Psoas muscle (tissue), 8 donors: ENCODE results near the gene CUBN. TPM values are rescaled to one million over a fixed set of nuclear protein-coding genes. Genes with fewer than 3 reads are reported as not detected.

ENCODE experiments used
- ATAC-seq, 4 donors: fragments of 200-7000 bp; cut with Tn5 transposase; one replicate each; pipeline ENCODE4 v1.9.1; 2020; ENCODE audit warnings: moderate library complexity in 3 of 4, mild to moderate bottlenecking in 2 of 4
- DNase-seq, 2 donors: peaks; one replicate each; pipeline ENCODE4 v3.0.0-alpha.2; 2020
- H3K27ac ChIP-seq: fragments of 200-600 bp; one replicate; pipeline ENCODE4 v1.8.0; 2022
- H3K27me3 ChIP-seq, 3 donors: fragments of 200-600 bp in 1 of 3; one replicate each; pipeline versions ENCODE4 v1.6.1 to v1.8.0; 2013 to 2022; ENCODE audit warnings: low read length in 2 of 3, mild to moderate bottlenecking in 2 of 3, moderate library complexity in 1 of 3; ENCODE audit not compliant: insufficient read depth in 3 of 3
- H3K36me3 ChIP-seq, 2 donors: fragments of 200-600 bp in 1 of 2; one replicate each; pipeline versions ENCODE4 v1.6.1 to v1.8.0; 2013 to 2022; ENCODE audit warnings: low read depth in 1 of 2, mild to moderate bottlenecking in 1 of 2, moderate library complexity in 1 of 2; ENCODE audit not compliant: insufficient read depth in 1 of 2
- H3K4me1 ChIP-seq: fragments of 200-600 bp; one replicate; pipeline ENCODE4 v1.8.0; 2022
- H3K4me3 ChIP-seq: fragments of 200-600 bp; one replicate; pipeline ENCODE4 v1.8.0; 2022; ENCODE audit warnings: mild to moderate bottlenecking
- H3K9me3 ChIP-seq: fragments of 200-600 bp; one replicate; pipeline ENCODE4 v1.8.0; 2022
- CTCF ChIP-seq: fragments of 200-600 bp; IDR thresholded peaks from one replicate; pipeline ENCODE4 v1.8.0; 2022; ENCODE audit warnings: antibody characterized with exemption
- WGBS, 3 donors: extraction: QIAGEN DNeasy Blood & Tissue Kit; methylation state at CpG; one replicate each; pipeline versions ENCODE4 v1.1.6 to v1.1.7; 2013; 5-methylcytosine and 5-hydroxymethylcytosine counted together
- intact Hi-C, 2 donors: fragments of 100-400 bp; cut with DNase I; formaldehyde crosslinking; loops; one replicate each; pipeline versions ENCODE4 v1.11.0 to v1.14.2; 2022
- polyA plus RNA-seq, 3 donors: library from polyadenylated mRNA; stranded (reverse); fragments of 200-250 nt; gene quantifications; one replicate each; pipeline ENCODE4 v1.2.3, GENCODE V29; 2013
- total RNA-seq, 4 donors: library from RNA; stranded (reverse); fragmentation: NEBNext Ultra II Directional in 2 of 4; extraction: Animal tissue kit (Norgen Biotek cat#: 25700) in 2 of 4; gene quantifications; one replicate each; pipeline versions ENCODE4 v1.2.1 to v1.2.4, GENCODE V29; 2021 to 2023
- donor health status: healthy with polysubstance abuse.
- donor health status: DM: no; HTN: no; CAD: no; lungs with moderate emphysema.
- donor health status: Bipolar disorder and iron deficiency.
- donor health status: healthy.
- donor health status: DM: yes; HTN: yes; CAD: no.
- donor health status: DM: no; HTN: no; CAD: no.
- donor health status: DM: no; HTN: no; CAD: no.
- donor health status: DM: yes; HTN: yes; CAD: no.

Gene CUBN
- total and polyA plus RNA-seq, 7 donors, result 0.07 to 1.1 (median 0.22) TPM

GRCh38 chr10:16960551-16960950 is 169.1 kb downstream of the CUBN start:
- no peak for ATAC-seq
- Histone ChIP-seq H3K27me3 (no peaks in the 10 kb centered on the region), H3K36me3 (no peaks in the 10 kb centered on the region), H3K4me3 (no peak overlapping the region), H3K9me3 (no peaks in the 10 kb centered on the region), H3K27ac (no peak overlapping the region), H3K4me1 (peaks cover 15% of the 10 kb centered on the region)
- intact Hi-C loops, result no loop called here
- TF ChIP-seq CTCF, result no peak
- no peak for DNase-seq
- 96 to 98% (median 97%) methylated on average over 4 of the region's 4 CpGs for WGBS, 3 donors

GRCh38 chr10:16957038-16957437 is 172.6 kb downstream of the CUBN start:
- no peak for TF ChIP-seq CTCF
- Histone ChIP-seq H3K27ac (no peak overlapping the region), H3K9me3 (no peaks in the 10 kb centered on the region), H3K4me1 (no peaks in the 10 kb centered on the region), H3K27me3 (no peaks in the 10 kb centered on the region), H3K4me3 (no peak overlapping the region), H3K36me3 (no peaks in the 10 kb centered on the region)
- no peak for ATAC-seq
- intact Hi-C loops, result no loop called here
- no peak for DNase-seq
- 84 to 88% (median 86%) methylated on average over 2 of the region's 2 CpGs for WGBS, 3 donors

- H3K4me1 ChIP-seq, result no peaks in the 10 kb centered on the region
- no peak overlapping the region for H3K27ac ChIP-seq
- DNase-seq (no peak), ATAC-seq (no peak)
- no peak for TF ChIP-seq CTCF
- H3K36me3 ChIP-seq, result peaks cover 0 to 2% of the 10 kb centered on the region in 2 donors
- H3K4me3 ChIP-seq, result no peak overlapping the region
- 74 to 78% (median 78%) methylated on average over 13 of the region's 13 CpGs for WGBS, 3 donors
- no peaks in the 10 kb centered on the region for H3K27me3 ChIP-seq
- no peaks in the 10 kb centered on the region for H3K9me3 ChIP-seq
- intact Hi-C loops, result no loop called here
Measured at GRCh38 chr10:16954280-16955030, 175.2 kb downstream of the CUBN start.

- Histone ChIP-seq H3K4me3 (no peak overlapping the region), H3K9me3 (no peaks in the 10 kb centered on the region), H3K27me3 (no peaks in the 10 kb centered on the region), H3K27ac (no peak overlapping the region), H3K4me1 (no peaks in the 10 kb centered on the region), H3K36me3 (peaks cover 0 to 2% of the 10 kb centered on the region in 2 donors)
- intact Hi-C loops, result no loop called here
- DNase-seq, result no peak
- WGBS, 3 donors, result 96 to 97% (median 96%) methylated on average over 5 of the region's 5 CpGs
- ATAC-seq, result no peak
- TF ChIP-seq CTCF, result no peak
Measured at GRCh38 chr10:16953270-16953669, 176.3 kb downstream of the CUBN start.

GRCh38 chr10:16952610-16953009 is 177.0 kb downstream of the CUBN start:
- intact Hi-C loops, result no loop called here
- 84 to 89% (median 89%) methylated on average over 5 of the region's 5 CpGs for WGBS, 3 donors
- no peaks in the 10 kb centered on the region for H3K4me1 ChIP-seq
- H3K4me3 ChIP-seq, result no peak overlapping the region
- TF ChIP-seq CTCF, result no peak
- H3K36me3 ChIP-seq, result peaks cover 0 to 2% of the 10 kb centered on the region in 2 donors
- DNase-seq (no peak), ATAC-seq (no peak)
- no peaks in the 10 kb centered on the region for H3K27me3 ChIP-seq
- no peak overlapping the region for H3K27ac ChIP-seq
- H3K9me3 ChIP-seq, result no peaks in the 10 kb centered on the region
